GM18873 (cell line): ENCODE results near the gene HAUS8.

Experiments
- ATAC-seq: cut with Tn5 transposase; IDR thresholded peaks from one replicate; pipeline ENCODE4 v1.9.1; 2021; ENCODE audit warnings: mild to moderate bottlenecking, moderate library complexity, moderate number of reproducible peaks; ENCODE audit not compliant: unreplicated experiment, low FRiP score

The HAUS8 gene

DNA sequence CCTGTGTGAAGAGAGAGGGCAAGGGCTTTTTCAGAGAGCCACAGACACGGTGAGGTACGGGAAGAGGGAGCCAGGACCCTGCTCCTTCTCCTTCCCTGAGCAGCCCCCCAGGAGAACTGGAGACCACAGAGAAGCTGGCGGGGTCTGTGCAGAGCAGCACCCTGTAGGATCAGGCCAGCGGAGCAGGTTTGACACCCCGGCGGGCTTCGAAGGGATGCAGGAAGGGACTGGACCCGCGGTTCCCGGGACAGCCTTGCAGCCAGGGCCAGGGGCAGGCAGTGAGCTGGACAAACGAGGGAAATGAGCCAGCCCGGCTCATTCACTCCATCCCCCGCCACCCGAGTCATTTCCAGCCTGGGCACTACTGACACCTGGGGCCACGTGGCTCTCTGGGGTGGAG is 70.9 kb downstream of the HAUS8 start:
- no peak for ATAC-seq

DNA sequence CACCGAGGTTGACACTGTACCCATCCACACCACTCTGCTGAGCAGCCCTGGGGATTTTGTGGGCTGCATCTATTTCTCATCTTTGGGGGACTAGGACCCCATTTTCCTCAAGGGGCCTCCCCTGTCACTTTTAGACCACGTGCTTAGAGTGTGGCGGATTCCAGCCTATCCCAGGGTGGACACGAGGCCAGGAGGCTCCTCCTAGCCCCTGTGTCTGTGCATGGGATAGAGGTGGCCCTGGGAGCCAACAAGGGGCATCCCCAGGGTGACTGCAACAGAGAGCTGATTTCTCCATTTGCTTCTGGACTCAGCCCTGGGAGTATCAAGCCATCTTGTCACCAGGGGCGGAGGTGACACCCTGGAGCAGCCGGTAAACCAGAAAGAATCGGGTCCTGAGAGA is 72.8 kb downstream of the HAUS8 start:
- ATAC-seq, result no peak

DNA sequence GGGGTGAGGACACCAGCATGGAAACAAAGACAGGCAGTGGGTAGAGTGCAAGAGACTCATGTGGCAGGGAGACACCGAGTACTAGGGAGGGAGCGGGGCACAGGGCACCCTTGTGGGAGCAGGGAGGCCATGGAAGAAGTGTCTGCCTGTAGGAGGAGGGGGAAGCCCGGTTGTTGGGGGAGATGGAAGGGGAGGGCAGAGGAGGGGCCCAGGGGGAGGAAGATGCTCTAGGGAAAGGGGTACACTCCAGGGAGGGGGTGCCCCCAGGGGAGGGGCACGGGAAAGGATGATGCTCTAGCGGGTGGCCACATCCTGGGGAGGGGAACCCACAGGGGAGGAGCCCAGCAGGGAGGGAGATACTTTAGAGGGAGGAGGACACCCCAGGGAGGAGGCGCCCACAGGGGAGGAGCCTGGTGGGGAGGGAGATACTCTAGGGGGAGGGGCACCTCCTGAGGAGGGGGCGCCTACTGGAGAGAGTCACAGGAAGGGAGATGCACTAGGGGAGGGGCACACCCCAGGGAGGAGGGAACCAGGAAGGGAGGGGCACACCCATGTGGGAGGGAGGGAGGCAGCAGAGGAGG is 73.6 kb downstream of the HAUS8 start:
- ATAC-seq, result no peak
